Activated naive CD8-positive, alpha-beta T cell treated with anti-CD3 and anti-CD28 coated beads, Interleukin-2, amount 10 ng/mL, durations not matched to agents 7 days and 5 days (primary cell): Measurements from ENCODE around the gene DDX51. TPM values are rescaled to one million over a fixed set of nuclear protein-coding genes. Genes with fewer than 3 reads are reported as not detected.
"Not testable (repeated sequence)": the region's sequence is repeated elsewhere in the genome, so short reads cannot be mapped to it uniquely, and the experiment has no call there.

ENCODE experiments used
- ATAC-seq: fragments of 150-1000 bp; cut with Tn5 transposase; one replicate; pipeline ENCODE4 v1.10.0; 2021; ENCODE audit warnings: low read depth, moderate library complexity
- POLR2A ChIA-PET: fragments of 350-600 bp; sonication (Branson Sonifier 250); formaldehyde crosslinking; loops from one replicate; lab custom pipeline; 2021; ENCODE audit warnings: antibody characterized with exemption; lab: Charles Lee
- DNase-seq: peaks from one replicate; pipeline ENCODE4 v3.0.0; 2021
- H3K27ac Mint-ChIP-seq: one replicate; pipeline ENCODE4 v1.8.0; 2022; ENCODE audit warnings: mild to moderate bottlenecking, mixed read lengths
- H3K27me3 Mint-ChIP-seq: one replicate; pipeline ENCODE4 v1.8.0; 2022; ENCODE audit warnings: mild to moderate bottlenecking, moderate library complexity, mixed read lengths
- H3K36me3 Mint-ChIP-seq: one replicate; pipeline ENCODE4 v1.8.0; 2021; ENCODE audit warnings: mild to moderate bottlenecking, mixed read lengths
- H3K4me1 Mint-ChIP-seq: one replicate; pipeline ENCODE4 v1.8.0; 2021; ENCODE audit warnings: mixed read lengths
- H3K4me3 Mint-ChIP-seq: one replicate; pipeline ENCODE4 v1.8.0; 2022; ENCODE audit warnings: mild to moderate bottlenecking, moderate library complexity, mixed read lengths
- H3K9me3 Mint-ChIP-seq: one replicate; pipeline ENCODE4 v1.8.0; 2021; ENCODE audit warnings: mixed read lengths
- total RNA-seq, 2 experiments: library from RNA; stranded (reverse); gene quantifications; one replicate each; pipeline ENCODE4 v1.2.3, GENCODE V29; 2021

Gene DDX51
- total RNA-seq, 2 experiments from 2014 or later = 31.9 to 33.5 TPM

DNA sequence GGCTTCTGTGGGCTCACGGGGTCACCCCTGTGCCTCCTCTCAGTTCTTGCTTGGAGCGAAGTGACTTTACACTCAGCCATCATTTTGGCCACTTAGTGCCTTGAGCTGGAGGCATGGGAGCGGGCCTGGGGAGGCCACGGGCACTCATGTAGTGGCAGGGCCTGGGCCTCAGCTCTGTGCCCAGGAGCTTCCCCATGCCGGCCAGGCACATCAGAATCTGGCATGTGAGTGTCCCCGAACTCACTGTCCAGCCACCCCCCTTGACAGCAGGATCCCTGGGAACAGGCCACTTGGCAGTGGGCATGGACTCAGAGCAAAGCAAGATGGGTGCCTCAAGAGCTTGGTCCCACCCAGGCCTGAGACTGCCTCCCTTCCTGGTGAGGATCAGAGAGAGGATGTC lies 29.5 kb downstream of the DDX51 start:
- Mint-ChIP-seq H3K4me3 (no peak overlapping the region), H3K27me3 (no peaks in the 10 kb centered on the region), H3K36me3 (peaks cover 6% of the 10 kb centered on the region), H3K4me1 (no peaks in the 10 kb centered on the region), H3K9me3 (no peaks in the 10 kb centered on the region), H3K27ac (no peak overlapping the region)
- DNase-seq (no peak), ATAC-seq (no peak)
- POLR2A ChIA-PET = no interaction called here

GRCh38 chr12:132111654-132112304 lies 32.3 kb downstream of the DDX51 start:
- Mint-ChIP-seq H3K9me3 (no peaks in the 10 kb centered on the region), H3K4me1 (no peaks in the 10 kb centered on the region), H3K27me3 (no peaks in the 10 kb centered on the region), H3K27ac (no peak overlapping the region), H3K4me3 (no peak overlapping the region), H3K36me3 (peaks cover 8% of the 10 kb centered on the region)
- ATAC-seq (no peak), DNase-seq (no peak)
- POLR2A ChIA-PET = no interaction called here

GRCh38 chr12:132110677-132111076 lies 33.4 kb downstream of the DDX51 start:
- Mint-ChIP-seq H3K4me3 (no peak overlapping the region), H3K9me3 (no peaks in the 10 kb centered on the region), H3K4me1 (no peaks in the 10 kb centered on the region), H3K27ac (no peak overlapping the region), H3K27me3 (no peaks in the 10 kb centered on the region), H3K36me3 (peaks cover 8% of the 10 kb centered on the region)
- ATAC-seq (no peak), DNase-seq (no peak)
- POLR2A ChIA-PET = no interaction called here

- POLR2A ChIA-PET = no interaction called here
- Mint-ChIP-seq H3K27me3 (no peaks in the 10 kb centered on the region), H3K9me3 (no peaks in the 10 kb centered on the region), H3K27ac (no peak overlapping the region), H3K4me3 (no peak overlapping the region), H3K36me3 (peaks cover 10% of the 10 kb centered on the region), H3K4me1 (no peaks in the 10 kb centered on the region)
- DNase-seq (no peak), ATAC-seq (no peak)
Observed at GRCh38 chr12:132109741-132110140, 34.4 kb downstream of the DDX51 start.

GRCh38 chr12:132108211-132108832 lies 35.8 kb downstream of the DDX51 start:
- no peaks in the 10 kb centered on the region for H3K4me1 Mint-ChIP-seq
- POLR2A ChIA-PET = no interaction called here
- H3K4me3 Mint-ChIP-seq = no peak overlapping the region
- H3K27ac Mint-ChIP-seq = no peak overlapping the region
- H3K27me3 Mint-ChIP-seq = no peaks in the 10 kb centered on the region
- DNase-seq = no peak
- H3K9me3 Mint-ChIP-seq = no peaks in the 10 kb centered on the region
- peaks cover 9% of the 10 kb centered on the region for H3K36me3 Mint-ChIP-seq
- no peak for ATAC-seq

- H3K9me3 Mint-ChIP-seq = no peaks in the 10 kb centered on the region
- H3K4me3 Mint-ChIP-seq = no peak overlapping the region
- DNase-seq (no peak), ATAC-seq (no peak)
- H3K36me3 Mint-ChIP-seq = peaks cover 9% of the 10 kb centered on the region
- no peaks in the 10 kb centered on the region for H3K4me1 Mint-ChIP-seq
- POLR2A ChIA-PET = interaction anchor here (0.8 kb wide), 1 partner anchor 11 kb away, joined by 3 read pairs; no protein-coding TSS in a partner anchor
- H3K27me3 Mint-ChIP-seq = no peaks in the 10 kb centered on the region
- H3K27ac Mint-ChIP-seq = no peak overlapping the region
Observed at GRCh38 chr12:132106921-132107320, 37.2 kb downstream of the DDX51 start.

DNA sequence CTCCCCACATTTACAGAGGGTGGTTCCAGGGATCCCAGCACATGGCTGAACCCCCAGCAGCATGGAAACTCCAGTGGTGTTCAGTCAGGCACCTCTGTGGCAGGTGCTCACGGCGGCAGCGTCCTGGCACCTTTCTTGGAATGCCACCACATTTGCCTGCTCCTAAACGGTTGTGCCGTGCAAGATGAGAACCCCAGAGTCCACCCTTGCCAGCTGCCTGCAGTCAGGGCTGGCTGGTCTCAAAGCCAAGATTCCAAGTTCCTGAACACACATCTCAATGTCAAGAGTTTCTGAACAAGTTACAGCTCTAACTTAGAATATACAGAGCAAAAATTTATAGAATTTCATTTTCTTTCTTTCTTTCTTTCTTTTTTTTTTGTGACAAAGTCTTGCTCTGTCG lies 38.7 kb downstream of the DDX51 start:
- no peaks in the 10 kb centered on the region for H3K4me1 Mint-ChIP-seq
- H3K4me3 Mint-ChIP-seq = no peak overlapping the region
- H3K27me3 Mint-ChIP-seq = no peaks in the 10 kb centered on the region
- peaks cover 4% of the 10 kb centered on the region for H3K36me3 Mint-ChIP-seq
- DNase-seq = no peak
- no peak for ATAC-seq
- H3K9me3 Mint-ChIP-seq = no peaks in the 10 kb centered on the region
- POLR2A ChIA-PET = no interaction called here
- H3K27ac Mint-ChIP-seq = no peak overlapping the region

DNA sequence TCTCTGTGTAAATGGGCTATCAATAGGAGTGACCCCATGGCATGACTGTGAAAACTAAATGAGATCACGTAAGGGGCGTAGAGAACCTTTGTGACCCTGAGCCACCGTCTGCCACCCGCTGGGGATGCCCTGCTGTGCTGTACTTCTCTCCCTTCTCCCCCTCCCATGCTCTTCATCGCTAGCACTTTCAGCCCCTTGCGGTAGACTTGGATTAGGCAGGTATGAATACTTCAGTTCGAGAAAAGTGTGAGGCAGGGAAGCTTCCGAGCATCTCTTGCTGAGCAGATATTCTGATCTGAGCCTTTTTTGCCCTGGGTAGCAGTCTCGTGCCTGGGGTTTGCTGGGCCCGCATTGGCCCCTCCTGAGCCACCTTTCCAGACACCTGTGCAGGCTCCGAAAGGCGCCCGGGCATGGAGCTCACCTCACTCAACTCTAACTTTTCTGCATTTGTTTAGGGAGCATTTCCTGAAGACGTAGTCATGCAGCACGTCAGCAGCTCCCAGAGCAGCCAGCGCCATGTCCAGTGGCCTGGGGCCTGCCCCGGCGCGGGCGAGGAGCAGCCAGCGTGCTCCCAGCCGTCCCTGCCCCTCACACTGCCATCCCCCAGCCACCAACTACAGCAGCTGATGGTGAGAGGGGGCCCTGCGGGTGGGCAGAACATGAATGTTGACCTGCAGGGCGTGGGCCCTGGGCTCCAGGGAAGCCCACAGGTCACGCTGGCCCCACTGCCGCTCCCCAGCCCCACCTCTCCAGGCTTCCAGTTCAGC lies 40.4 kb downstream of the DDX51 start:
- POLR2A ChIA-PET = interaction anchor here (0.6 kb wide), 1 partner anchor 71 kb away, joined by 5 read pairs; no protein-coding TSS in a partner anchor
- peaks cover 5% of the 10 kb centered on the region for H3K36me3 Mint-ChIP-seq
- no peaks in the 10 kb centered on the region for H3K9me3 Mint-ChIP-seq
- ATAC-seq (no peak), DNase-seq (no peak)
- no peak overlapping the region for H3K4me3 Mint-ChIP-seq
- H3K4me1 Mint-ChIP-seq = no peaks in the 10 kb centered on the region
- no peak overlapping the region for H3K27ac Mint-ChIP-seq
- H3K27me3 Mint-ChIP-seq = no peaks in the 10 kb centered on the region

DNA sequence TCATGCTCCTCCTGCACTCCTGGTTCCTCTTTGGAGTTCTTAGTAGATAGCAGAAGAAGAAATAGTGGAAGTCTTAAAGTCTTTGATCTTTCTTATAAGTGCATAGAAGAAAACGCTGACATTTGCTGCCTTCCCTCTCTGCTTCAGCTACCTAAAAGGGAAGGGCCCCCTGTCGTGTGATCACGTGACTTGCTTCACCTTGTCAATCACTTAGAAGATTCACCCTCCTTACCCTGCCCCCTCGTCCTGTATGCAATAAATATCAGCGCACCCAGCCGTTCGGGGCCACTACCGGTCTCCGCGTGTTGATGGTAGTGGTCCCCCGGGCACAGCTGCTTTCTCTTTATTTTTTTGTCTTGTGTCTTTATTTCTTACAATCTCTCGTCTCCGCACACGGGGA lies 41.0 kb downstream of the DDX51 start:
- POLR2A ChIA-PET, H3K27me3 Mint-ChIP-seq, H3K27ac Mint-ChIP-seq, H3K9me3 Mint-ChIP-seq, H3K4me3 Mint-ChIP-seq, H3K4me1 Mint-ChIP-seq, DNase-seq, H3K36me3 Mint-ChIP-seq, ATAC-seq: not testable (repeated sequence)

- DNase-seq (no peak), ATAC-seq (no peak)
- Mint-ChIP-seq H3K4me3 (no peak overlapping the region), H3K36me3 (peaks cover 10% of the 10 kb centered on the region), H3K27me3 (no peaks in the 10 kb centered on the region), H3K4me1 (peaks cover 1% of the 10 kb centered on the region), H3K27ac (no peak overlapping the region), H3K9me3 (no peaks in the 10 kb centered on the region)
- POLR2A ChIA-PET = no interaction called here
Observed at GRCh38 chr12:132102297-132102696, 41.8 kb downstream of the DDX51 start.

GRCh38 chr12:132100306-132101065 lies 43.6 kb downstream of the DDX51 start:
- Mint-ChIP-seq H3K4me1 (peaks cover 13% of the 10 kb centered on the region), H3K9me3 (peaks cover 10% of the 10 kb centered on the region), H3K27ac (no peak overlapping the region), H3K27me3 (no peaks in the 10 kb centered on the region), H3K4me3 (no peak overlapping the region), H3K36me3 (peaks cover 27% of the 10 kb centered on the region)
- POLR2A ChIA-PET = no interaction called here
- DNase-seq = no peak
- ATAC-seq = no peak

GRCh38 chr12:132099739-132100138 lies 44.4 kb downstream of the DDX51 start:
- ATAC-seq (no peak), DNase-seq (no peak)
- no peak overlapping the region for H3K27ac Mint-ChIP-seq
- H3K27me3 Mint-ChIP-seq = no peaks in the 10 kb centered on the region
- POLR2A ChIA-PET = no interaction called here
- H3K4me1 Mint-ChIP-seq = peaks cover 15% of the 10 kb centered on the region
- peaks cover 30% of the 10 kb centered on the region for H3K36me3 Mint-ChIP-seq
- H3K9me3 Mint-ChIP-seq = peaks cover 10% of the 10 kb centered on the region
- H3K4me3 Mint-ChIP-seq = no peak overlapping the region
